22Rv1 (cell line): ENCODE results near the gene SEPHS1.

Experiments
- ZFX ChIP-seq: fragments of 450-650 bp; IDR thresholded peaks from 2 replicates; pipeline ENCODE4 v1.6.1; 2017; ENCODE audit warnings: antibody characterized with exemption, borderline replicate concordance
- TF ChIP-seq, protein P1 (sequence below): fragments of 450-650 bp; IDR thresholded peaks from 2 replicates; pipeline ENCODE4 v1.5.1; 2017; ENCODE audit warnings: mild to moderate bottlenecking

- TF ChIP-seq, protein P1, sequence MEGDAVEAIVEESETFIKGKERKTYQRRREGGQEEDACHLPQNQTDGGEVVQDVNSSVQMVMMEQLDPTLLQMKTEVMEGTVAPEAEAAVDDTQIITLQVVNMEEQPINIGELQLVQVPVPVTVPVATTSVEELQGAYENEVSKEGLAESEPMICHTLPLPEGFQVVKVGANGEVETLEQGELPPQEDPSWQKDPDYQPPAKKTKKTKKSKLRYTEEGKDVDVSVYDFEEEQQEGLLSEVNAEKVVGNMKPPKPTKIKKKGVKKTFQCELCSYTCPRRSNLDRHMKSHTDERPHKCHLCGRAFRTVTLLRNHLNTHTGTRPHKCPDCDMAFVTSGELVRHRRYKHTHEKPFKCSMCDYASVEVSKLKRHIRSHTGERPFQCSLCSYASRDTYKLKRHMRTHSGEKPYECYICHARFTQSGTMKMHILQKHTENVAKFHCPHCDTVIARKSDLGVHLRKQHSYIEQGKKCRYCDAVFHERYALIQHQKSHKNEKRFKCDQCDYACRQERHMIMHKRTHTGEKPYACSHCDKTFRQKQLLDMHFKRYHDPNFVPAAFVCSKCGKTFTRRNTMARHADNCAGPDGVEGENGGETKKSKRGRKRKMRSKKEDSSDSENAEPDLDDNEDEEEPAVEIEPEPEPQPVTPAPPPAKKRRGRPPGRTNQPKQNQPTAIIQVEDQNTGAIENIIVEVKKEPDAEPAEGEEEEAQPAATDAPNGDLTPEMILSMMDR, result no peak
- TF ChIP-seq ZFX, result no peak
Observed at GRCh38 chr10:13334556-13334955, 13.5 kb downstream of the SEPHS1 start.
